NCI-H2081 (cell line): Measurements from ENCODE around the gene VASH2.
"Not testable (repeated sequence)": the region's sequence is repeated elsewhere in the genome, so short reads cannot be mapped to it uniquely, and the experiment has no call there.

Experiments used
- DNase-seq, 2 experiments: peaks; one replicate each; lab custom pipeline; 2025; lab: John Stamatoyannopoulos, UW

The VASH2 gene

DNA sequence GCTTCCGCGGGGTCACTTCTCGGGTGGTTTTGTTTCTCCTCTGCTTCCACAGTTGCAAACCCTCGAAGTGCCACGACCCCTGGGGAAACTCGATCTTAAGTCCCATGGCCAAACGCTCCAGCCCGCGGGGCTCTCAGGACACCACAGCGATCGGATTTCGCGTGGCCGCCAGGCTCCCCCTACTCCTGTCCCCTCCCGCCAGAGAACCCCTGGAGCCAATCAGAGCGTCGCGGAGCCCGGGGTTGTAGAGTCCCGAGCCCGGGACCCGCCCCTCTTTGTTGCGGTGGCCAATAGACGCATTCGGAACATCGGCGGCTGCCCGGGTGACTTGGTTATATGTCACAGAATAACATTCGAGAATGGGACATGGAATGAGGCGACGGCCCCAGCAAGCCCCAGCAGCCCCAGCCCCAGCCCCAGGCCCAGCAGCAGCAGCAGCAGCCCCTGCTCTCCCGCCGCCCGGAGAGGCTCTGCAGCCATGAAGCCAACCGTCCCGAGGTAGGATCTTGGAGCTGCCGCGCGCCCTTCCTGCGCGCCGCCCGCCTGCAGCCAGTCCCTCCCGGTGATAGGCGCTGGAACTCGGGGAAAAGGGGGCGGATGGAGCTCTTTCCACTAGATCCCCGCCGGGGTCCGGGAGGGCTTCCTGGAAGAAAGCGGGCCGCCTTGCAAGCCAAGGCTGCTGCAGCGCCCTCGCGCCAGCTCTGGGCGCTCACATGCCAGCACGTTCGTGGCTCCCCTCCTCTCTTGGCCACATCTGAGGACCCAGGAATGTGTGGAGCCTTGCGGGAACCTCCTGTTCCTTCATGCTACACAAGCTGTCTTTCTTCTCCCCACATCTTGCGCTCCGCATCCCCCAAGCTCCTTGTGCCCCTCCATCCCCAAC lies at the start of gene VASH2:
TSS of gene VASH2 (plus strand) at position 299 of the 883 bp plus-strand sequence. CDS start 1,002 bp downstream, outside the sequence.
- DNase-seq, result peak; percentile 92 to 94

DNA sequence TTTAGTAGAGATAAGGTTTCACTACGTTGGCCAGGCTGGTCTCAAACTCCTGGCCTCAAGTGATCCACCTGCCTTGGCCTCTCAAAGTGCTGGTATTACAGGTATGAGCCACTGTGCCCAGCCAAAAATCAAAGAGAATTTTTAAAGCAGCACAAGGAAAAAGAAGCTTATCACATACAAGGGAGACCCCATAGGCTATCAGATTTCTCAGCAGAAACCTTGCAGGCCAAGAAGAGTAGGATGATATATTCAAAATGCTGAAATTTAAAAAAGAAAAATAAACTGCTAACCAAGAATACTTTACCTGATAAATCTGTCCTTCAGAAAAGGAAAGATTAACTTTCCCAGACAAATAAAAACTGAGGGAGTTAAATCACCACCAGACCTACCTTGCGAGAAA lies 49.1 kb upstream of the VASH2 start:
- no peak for DNase-seq

- DNase-seq, result no peak
Measured at GRCh38 chr1:212902054-212902453, 48.3 kb upstream of the VASH2 start.

DNA sequence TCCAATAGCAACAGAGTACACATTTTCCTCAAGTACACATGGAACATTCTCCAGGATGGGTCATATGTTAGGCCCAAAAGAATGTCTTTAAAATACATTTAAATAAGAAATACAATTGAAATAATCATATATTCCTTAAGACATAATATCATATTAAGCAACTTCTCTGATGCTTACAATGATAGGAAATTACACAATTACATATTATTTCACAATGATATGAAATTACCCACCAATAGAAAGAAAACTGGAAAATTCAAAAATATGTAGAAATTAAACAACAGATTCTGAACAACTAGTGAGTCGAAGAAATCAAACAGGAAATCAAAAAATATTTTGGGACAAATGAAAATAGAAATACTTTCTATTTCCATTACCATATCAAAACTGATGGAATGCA lies 46.7 kb upstream of the VASH2 start:
- DNase-seq, result no peak

DNA sequence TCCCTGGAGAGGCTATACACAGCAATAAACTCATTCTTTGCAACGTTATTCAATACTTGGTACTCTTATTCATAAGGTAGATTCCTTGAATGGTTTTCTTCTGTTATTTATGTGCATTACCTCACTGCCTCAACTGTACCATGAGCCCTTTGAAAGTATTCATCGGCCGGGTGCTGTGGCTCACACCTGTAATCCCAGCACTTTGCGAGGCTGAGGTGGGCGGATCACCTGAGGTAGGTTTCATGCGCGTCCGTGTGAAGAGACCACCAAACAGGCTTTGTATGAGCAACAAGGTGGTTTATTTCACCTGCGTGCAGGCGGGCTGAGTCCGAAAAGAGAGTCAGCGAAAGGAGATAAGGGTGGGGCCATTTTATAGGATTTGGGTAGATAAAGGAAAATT lies 42.3 kb upstream of the VASH2 start:
- not testable (repeated sequence) for DNase-seq

GRCh38 chr1:212908971-212909370 lies 41.4 kb upstream of the VASH2 start:
- DNase-seq, result no peak

DNA sequence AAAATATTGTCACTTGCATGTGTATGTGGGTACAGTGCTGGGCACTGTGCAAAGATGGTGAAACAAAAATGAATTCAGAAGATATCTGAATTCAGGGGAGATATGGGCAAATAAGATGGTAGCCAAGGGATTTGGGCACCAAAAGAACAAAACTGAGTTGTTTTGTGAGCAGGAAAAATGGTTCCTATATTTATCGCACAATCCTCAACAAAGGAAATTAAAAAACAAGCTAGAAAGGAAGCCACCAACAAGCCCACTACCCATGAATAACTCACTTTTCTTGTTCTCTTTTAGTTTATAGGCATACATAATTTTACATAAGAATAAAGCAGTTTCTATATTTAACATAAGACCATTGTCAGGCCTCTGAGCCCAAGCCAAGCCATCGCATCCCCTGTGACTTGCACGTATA lies 40.7 kb upstream of the VASH2 start:
- DNase-seq, result no peak

DNA sequence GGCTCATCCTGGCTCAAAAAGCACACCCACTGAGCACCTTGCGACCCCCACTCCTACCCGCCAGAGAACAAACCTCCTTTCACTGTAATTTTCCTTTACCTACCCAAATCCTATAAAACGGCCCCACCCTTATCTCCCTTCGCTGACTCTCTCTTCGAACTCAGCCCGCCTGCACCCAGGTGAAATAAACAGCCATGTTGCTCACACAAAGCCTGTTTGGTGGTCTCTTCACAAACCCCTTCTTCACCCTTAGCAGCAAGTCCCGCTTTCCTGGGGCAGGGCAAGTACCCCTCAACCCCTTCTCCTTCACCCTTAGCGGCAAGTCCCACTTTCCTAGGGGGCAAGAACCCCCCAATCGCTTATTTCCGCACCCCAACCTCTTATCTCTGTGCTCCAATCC lies 40.1 kb upstream of the VASH2 start:
- DNase-seq, result not testable (repeated sequence)

GRCh38 chr1:212913638-212914037 lies 36.7 kb upstream of the VASH2 start:
- DNase-seq, result not testable (repeated sequence)

DNA sequence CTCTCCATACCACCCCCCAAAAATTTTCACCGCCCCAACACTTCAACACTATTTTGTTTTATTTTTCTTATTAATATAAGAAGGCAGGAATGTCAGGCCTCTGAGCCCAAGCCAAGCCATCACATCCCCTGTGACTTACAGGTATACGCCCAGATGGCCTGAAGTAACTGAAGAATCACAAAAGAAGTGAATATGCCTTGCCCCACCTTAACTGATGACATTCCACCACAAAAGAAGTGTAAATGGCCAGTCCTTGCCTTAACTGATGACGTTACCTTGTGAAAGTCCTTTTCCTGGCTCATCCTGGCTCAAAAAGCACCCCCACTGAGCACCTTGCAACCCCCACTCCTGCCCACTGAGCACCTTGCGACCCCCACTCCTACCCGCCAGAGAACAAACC lies 36.2 kb upstream of the VASH2 start:
- DNase-seq, result not testable (repeated sequence)

GRCh38 chr1:212914789-212915188 lies 35.6 kb upstream of the VASH2 start:
- no peak for DNase-seq

DNA sequence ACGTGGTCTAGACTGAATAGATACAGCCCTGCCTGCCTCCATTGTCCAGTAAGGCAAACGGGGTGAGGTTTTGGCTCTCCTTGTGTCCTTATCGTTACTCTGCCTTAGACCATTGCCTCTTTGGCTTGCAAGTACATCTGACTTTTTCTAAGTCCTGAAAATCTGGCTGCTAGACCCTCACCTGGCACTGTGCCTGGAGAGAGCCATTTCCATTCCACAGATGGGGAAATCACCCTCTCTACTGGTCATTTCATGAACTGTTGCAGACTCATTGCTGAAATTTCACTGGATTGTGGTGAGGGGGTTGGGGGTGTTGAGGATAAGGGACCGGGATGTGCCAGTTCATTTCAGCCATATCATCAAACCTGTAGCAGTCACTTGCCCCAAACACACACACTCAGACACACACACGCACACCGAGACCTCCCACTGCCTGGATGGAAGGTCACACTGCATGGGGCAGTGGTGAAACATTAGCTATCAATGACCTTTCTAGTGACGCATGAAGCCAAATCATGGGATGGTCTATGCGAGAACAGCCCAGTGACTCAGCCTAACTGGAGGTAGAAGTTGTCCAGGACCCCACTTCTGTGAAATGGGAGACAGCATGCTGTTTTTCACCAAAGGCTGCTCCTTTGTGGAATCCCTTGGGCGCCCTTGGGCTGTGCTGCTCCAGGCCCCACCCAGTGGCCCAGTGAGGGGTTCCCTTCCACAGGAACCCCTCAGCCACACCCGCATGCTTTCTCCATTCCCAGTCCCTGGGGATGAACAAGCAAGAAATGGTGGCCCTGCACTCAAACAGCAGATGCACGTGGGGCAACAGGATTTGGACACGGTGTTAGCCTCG lies 34.9 kb upstream of the VASH2 start:
- DNase-seq, result peak; percentile 45 to 59

DNA sequence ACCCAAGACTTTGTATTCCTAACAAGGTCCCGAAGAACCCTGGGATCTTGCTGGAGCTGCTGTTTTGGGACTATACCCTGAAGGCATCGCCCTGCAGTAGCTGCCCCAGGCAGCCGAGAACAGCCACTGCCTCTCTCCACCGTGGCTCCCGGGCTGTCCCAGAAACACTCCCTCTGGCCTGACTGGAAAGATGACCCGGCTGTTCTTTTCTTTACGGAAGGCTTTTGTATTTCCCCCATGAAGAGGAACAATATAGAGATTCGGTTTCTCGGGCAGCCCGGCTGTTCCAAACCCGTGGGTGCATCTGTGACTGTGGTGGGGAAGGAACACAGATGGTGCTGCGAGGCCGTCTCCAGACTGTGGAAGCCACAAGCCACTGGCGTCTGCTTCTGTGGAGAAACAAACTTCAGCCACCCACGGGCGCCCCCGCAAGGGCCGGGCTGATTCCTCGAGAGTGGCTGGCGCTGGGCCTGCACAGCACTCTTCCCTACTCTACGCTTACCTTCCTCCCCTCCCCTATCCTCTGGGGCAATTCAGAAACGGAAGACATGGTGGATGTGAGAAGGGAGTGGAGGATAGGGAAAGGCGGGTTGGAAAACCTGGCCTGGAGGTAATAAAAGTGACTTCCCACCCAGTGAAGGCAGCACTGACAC lies 33.7 kb upstream of the VASH2 start:
- DNase-seq, result no peak

- DNase-seq, result no peak
Measured at GRCh38 chr1:212917134-212917485, 33.2 kb upstream of the VASH2 start.

GRCh38 chr1:212917858-212918257 lies 32.5 kb upstream of the VASH2 start:
- DNase-seq, result no peak

- DNase-seq, result no peak
Measured at GRCh38 chr1:212918824-212919223, 31.5 kb upstream of the VASH2 start.

- DNase-seq, result no peak
Measured at GRCh38 chr1:212920246-212920645, 30.1 kb upstream of the VASH2 start.

DNA sequence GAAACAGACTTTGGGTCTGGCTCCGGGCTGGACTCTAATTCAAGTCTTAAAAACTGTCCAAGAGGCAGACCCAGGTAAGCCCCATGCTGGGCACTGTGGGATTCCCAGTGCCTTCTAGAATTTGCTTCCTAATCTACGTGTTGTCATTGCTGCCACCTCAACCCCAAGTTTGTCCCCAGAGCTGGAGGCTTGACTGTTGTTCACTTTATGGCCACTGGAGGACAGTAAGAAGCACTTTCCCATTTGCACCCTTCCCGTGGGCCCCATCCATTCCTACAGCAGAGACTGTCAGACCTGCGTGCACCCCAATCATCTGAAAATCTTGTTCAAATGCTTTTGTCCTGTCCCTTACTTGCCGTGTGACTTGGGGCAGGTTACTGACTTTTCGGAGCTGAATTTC lies 29.4 kb upstream of the VASH2 start:
- DNase-seq, result no peak

- DNase-seq, result no peak
Measured at GRCh38 chr1:212922016-212922415, 28.3 kb upstream of the VASH2 start.

- DNase-seq, result no peak
Measured at GRCh38 chr1:212926372-212926771, 24.0 kb upstream of the VASH2 start.

DNA sequence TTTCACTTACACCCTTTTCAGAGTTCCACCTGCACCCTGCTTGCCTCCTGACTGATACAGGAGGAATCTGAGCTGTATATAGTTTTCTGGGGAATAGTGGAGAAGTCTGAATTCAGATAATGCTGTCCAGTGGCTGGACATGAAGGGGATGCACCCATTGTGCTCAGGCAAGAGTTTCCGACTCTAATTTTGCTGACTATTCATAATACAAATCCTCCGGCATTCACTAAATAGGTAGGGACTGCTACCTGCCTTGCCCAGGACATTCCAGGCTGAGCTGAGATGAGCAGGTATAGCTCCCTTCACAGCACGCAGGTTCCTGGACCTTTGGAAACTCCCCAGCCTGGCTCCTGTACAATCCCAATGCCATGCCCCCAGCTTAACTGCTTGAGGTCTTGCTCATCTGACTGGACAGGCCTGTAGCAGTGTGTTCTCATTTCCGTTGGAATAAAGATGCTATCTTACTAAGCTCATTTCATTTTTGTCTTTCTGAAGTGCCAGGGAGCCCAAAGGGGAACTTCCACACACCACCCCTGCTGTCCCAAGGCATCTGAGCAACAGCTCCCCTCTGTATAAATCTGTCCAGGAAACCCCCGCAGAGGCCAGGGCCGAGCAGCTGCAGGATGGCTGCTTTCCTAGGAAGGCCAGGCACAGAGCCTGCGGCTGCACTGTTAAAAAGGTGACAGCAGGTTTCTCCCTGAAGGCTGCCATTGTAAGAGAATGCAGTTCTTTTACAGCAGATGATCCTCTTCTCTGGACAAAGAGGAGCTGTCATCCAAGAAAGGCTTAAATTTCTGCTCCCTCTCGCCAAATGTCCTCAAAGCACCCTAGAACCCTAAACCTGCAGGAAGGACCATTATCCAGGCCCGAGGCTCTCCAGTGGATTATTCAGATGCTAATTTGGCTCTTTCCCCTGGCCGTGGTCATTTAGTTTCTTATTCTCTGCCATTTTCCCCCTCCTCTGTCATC lies 21.7 kb upstream of the VASH2 start:
- no peak for DNase-seq
